Liver (tissue), 9 donors: ENCODE results near the gene CACFD1. TPM values are rescaled to one million over a fixed set of nuclear protein-coding genes. Genes with fewer than 3 reads are reported as not detected.

Experiments
- DNase-seq: peaks from one replicate; pipeline ENCODE4 v3.0.0-alpha.2; 2017; ENCODE audit warnings: low spot score
- H3K27ac ChIP-seq, 2 donors: one replicate each; pipeline ENCODE4 v1.7.0; 2013; ENCODE audit warnings: inconsistent platforms in 2 of 2, low read length in 2 of 2, control low read depth in 1 of 2, low read depth in 1 of 2, mild to moderate bottlenecking in 1 of 2
- H3K27me3 ChIP-seq, 4 donors: one replicate each; pipeline versions ENCODE4 v1.6.1 to v1.7.0; 2013; ENCODE audit warnings: low read length in 3 of 4, inconsistent platforms in 1 of 4, mild to moderate bottlenecking in 1 of 4, moderate library complexity in 1 of 4; ENCODE audit not compliant: control insufficient read depth in 4 of 4, insufficient read depth in 4 of 4
- H3K36me3 ChIP-seq, 4 donors: one replicate each; pipeline versions ENCODE4 v1.6.1 to v1.7.0; 2013; ENCODE audit warnings: low read length in 3 of 4, mild to moderate bottlenecking in 3 of 4, low read depth in 1 of 4, moderate library complexity in 1 of 4; ENCODE audit not compliant: control insufficient read depth in 4 of 4, insufficient read depth in 3 of 4
- H3K4me1 ChIP-seq, 4 donors: one replicate each; pipeline versions ENCODE4 v1.6.1 to v1.7.0; 2013; ENCODE audit warnings: low read length in 3 of 4, mild to moderate bottlenecking in 3 of 4, moderate library complexity in 1 of 4; ENCODE audit not compliant: control insufficient read depth in 4 of 4, insufficient read depth in 4 of 4
- H3K4me3 ChIP-seq, 3 donors: one replicate each; pipeline versions ENCODE4 v1.6.1 to v1.7.0; 2013; ENCODE audit warnings: low read length in 3 of 3, control low read depth in 1 of 3, low read depth in 1 of 3, mild to moderate bottlenecking in 1 of 3
- H3K9ac ChIP-seq, 2 donors: one replicate each; pipeline ENCODE4 v1.7.0; 2013; ENCODE audit warnings: low read length in 2 of 2, mild to moderate bottlenecking in 2 of 2, moderate library complexity in 2 of 2, control low read depth in 1 of 2, low read depth in 1 of 2
- H3K9me3 ChIP-seq, 4 donors: one replicate each; pipeline versions ENCODE4 v1.6.1 to v1.7.0; 2013; ENCODE audit warnings: low read length in 3 of 4; ENCODE audit not compliant: control insufficient read depth in 4 of 4
- ATF3 ChIP-seq: IDR thresholded peaks from 2 replicates; pipeline ENCODE4 v1.6.1; 2016; ENCODE audit warnings: antibody characterized with exemption
- CTCF ChIP-seq: fragments of 150-350 bp; IDR thresholded peaks from 2 replicates; pipeline ENCODE4 v1.5.1; 2017; ENCODE audit warnings: improper control_type of control experiment, low read depth, low read length; ENCODE audit not compliant: missing input control
- EGR1 ChIP-seq, 2 donors: IDR thresholded peaks; 2 replicates each; pipeline ENCODE4 v1.6.1; 2016 to 2018; ENCODE audit warnings: antibody characterized with exemption in 2 of 2, low read depth in 2 of 2
- FOXA1 ChIP-seq: IDR thresholded peaks from 2 replicates; pipeline ENCODE4 v1.6.1; 2016; ENCODE audit warnings: antibody characterized with exemption
- FOXA2 ChIP-seq: IDR thresholded peaks from 2 replicates; pipeline ENCODE4 v1.6.1; 2016; ENCODE audit warnings: antibody characterized with exemption
- GABPA ChIP-seq, 2 donors: IDR thresholded peaks in 1 of 2; conservative IDR thresholded peaks in 1 of 2; 2 replicates each; pipeline ENCODE4 v1.6.1; 2016; ENCODE audit warnings: antibody characterized with exemption in 2 of 2, mild to moderate bottlenecking in 1 of 2, moderate library complexity in 1 of 2
- HNF4A ChIP-seq, 2 donors: conservative IDR thresholded peaks; 2 replicates each; pipeline ENCODE4 v1.6.1; 2016; ENCODE audit warnings: antibody characterized with exemption in 2 of 2, mild to moderate bottlenecking in 2 of 2
- JUND ChIP-seq, 2 donors: IDR thresholded peaks; 2 replicates each; pipeline ENCODE4 v1.6.1; 2016; ENCODE audit warnings: antibody characterized with exemption in 2 of 2
- NR2F2 ChIP-seq: IDR thresholded peaks from 2 replicates; pipeline ENCODE4 v1.6.1; 2016; ENCODE audit warnings: antibody characterized with exemption
- RAD21 ChIP-seq, 2 donors: IDR thresholded peaks; 2 replicates each; pipeline ENCODE4 v1.6.1; 2016; ENCODE audit warnings: antibody characterized with exemption in 2 of 2, mild to moderate bottlenecking in 2 of 2
- REST ChIP-seq: IDR thresholded peaks from 2 replicates; pipeline ENCODE4 v1.6.1; 2016; ENCODE audit warnings: antibody characterized with exemption, mild to moderate bottlenecking
- RXRA ChIP-seq, 2 donors: IDR thresholded peaks; 2 replicates each; pipeline ENCODE4 v1.6.1; 2017 to 2018; ENCODE audit warnings: antibody characterized with exemption in 2 of 2, mild to moderate bottlenecking in 1 of 2
- SP1 ChIP-seq: IDR thresholded peaks from 2 replicates; pipeline ENCODE4 v1.6.1; 2018; ENCODE audit warnings: antibody characterized with exemption, mild to moderate bottlenecking
- TAF1 ChIP-seq: conservative IDR thresholded peaks from 2 replicates; pipeline ENCODE4 v1.6.1; 2016; ENCODE audit warnings: antibody characterized with exemption, mild to moderate bottlenecking
- YY1 ChIP-seq: IDR thresholded peaks from 2 replicates; pipeline ENCODE4 v1.6.1; 2016; ENCODE audit warnings: antibody characterized with exemption, mild to moderate bottlenecking
- ZBTB33 ChIP-seq: IDR thresholded peaks from 2 replicates; pipeline ENCODE4 v1.6.1; 2016; ENCODE audit warnings: antibody characterized with exemption
- WGBS: extraction: QIAGEN DNeasy Blood & Tissue Kit; methylation state at CpG from one replicate; pipeline ENCODE4 v1.1.7; 2013; 5-methylcytosine and 5-hydroxymethylcytosine counted together
- polyA plus RNA-seq, 2 donors: library from polyadenylated mRNA; stranded (reverse) in 1 of 2; unstranded in 1 of 2; fragments of 200-250 nt in 1 of 2; fragments of >200 nt in 1 of 2; fragmentation: Nextera tagmentation in 1 of 2; extraction: Ambion mirVana in 1 of 2; gene quantifications; one replicate each; pipeline versions ENCODE4 v1.2.1 to v1.2.3, GENCODE V29; 2013 to 2015
- total RNA-seq, 2 donors: library from RNA; depleted of rRNA; stranded (reverse); fragments of >200 nt; gene quantifications; one replicate each; pipeline ENCODE4 v1.2.3, GENCODE V29; 2014
- donor health status: healthy.
- donor health status: healthy.
- donor health status: healthy.
- donor health status: healthy.
- donor health status: healthy.

The CACFD1 gene
- total and polyA plus RNA-seq, 4 donors = 10.1 to 34.5 (median 26.4) TPM

GRCh38 chr9:133458643-133459312 is 1.0 kb upstream of the CACFD1 start:
- DNase-seq = no peak
- no peak overlapping the region for H3K4me3 ChIP-seq
- peaks cover 7 to 29% (median 21%) of the 10 kb centered on the region in 4 donors for H3K4me1 ChIP-seq
- 74% methylated on average over 16 of the region's 16 CpGs for WGBS
- peaks cover 0 to 2% (median under 1%) of the 10 kb centered on the region in 4 donors for H3K36me3 ChIP-seq
- H3K27ac ChIP-seq = no peak overlapping the region
- H3K9ac ChIP-seq = no peak overlapping the region
- no peak for TF ChIP-seq TAF1
- no peak for TF ChIP-seq FOXA2
- TF ChIP-seq ZBTB33 = no peak
- no peak for TF ChIP-seq GABPA (IDR thresholded peaks at IDR 0.05 in 1 of 2, conservative IDR thresholded peaks at IDR 0.05 in 1 of 2)
- TF ChIP-seq YY1 = no peak
- no peak for TF ChIP-seq EGR1 (IDR thresholded peaks at IDR 0.05; ENCODE audit: low read depth in 2 of 2)
- H3K27me3 ChIP-seq = no peaks in the 10 kb centered on the region
- H3K9me3 ChIP-seq = no peaks in the 10 kb centered on the region

- Histone ChIP-seq H3K4me3 (peak overlapping the region; percentile 45 to 72 (median 55)), H3K9me3 (no peaks in the 10 kb centered on the region), H3K4me1 (peaks cover 7 to 29% (median 21%) of the 10 kb centered on the region in 4 donors), H3K9ac (peak overlapping the region; percentile 66 to 88), H3K36me3 (peaks cover 2 to 11% (median 8%) of the 10 kb centered on the region in 4 donors), H3K27me3 (no peaks in the 10 kb centered on the region), H3K27ac (peak overlapping the region; percentile 93 to 98)
- peak; percentile 78 for DNase-seq
- 6% methylated on average over 30 of the region's 30 CpGs for WGBS
- TF ChIP-seq REST (peak; percentile 44), RXRA (IDR thresholded peaks at IDR 0.05) (peak; percentile 79 to 84), TAF1 (no peak), JUND (IDR thresholded peaks at IDR 0.05) (peak in 1 of 2 donors; percentile 12), CTCF (no peak), RAD21 (IDR thresholded peaks at IDR 0.05) (peak in 1 of 2 donors; percentile 17), NR2F2 (peak; percentile 72), HNF4A (conservative IDR thresholded peaks at IDR 0.05) (peak; percentile 71 to 78), FOXA2 (peak; percentile 55), ATF3 (no peak), GABPA (IDR thresholded peaks at IDR 0.05 in 1 of 2, conservative IDR thresholded peaks at IDR 0.05 in 1 of 2) (peak in 1 of 2 donors; percentile 64), FOXA1 (peak; percentile 58), YY1 (peak; percentile 71), SP1 (peak; percentile 44)
Measured at GRCh38 chr9:133460405-133461175, 812 bp downstream of the CACFD1 start.
